Erythroblast (primary cell): ENCODE data around the gene FBN3.

Experiments used
- DNase-seq, 2 experiments: peaks; one replicate each; lab custom pipeline; 2025; lab: John Stamatoyannopoulos, UW
- GATA1 ChIP-seq: IDR thresholded peaks from 2 replicates; pipeline ENCODE4 v1.6.1; 2011; ENCODE audit warnings: low read depth, mild to moderate bottlenecking, control low read depth, low read length, moderate library complexity
- POLR2A ChIP-seq: IDR thresholded peaks from 2 replicates; pipeline ENCODE4 v1.6.1; 2011; ENCODE audit warnings: mild to moderate bottlenecking, low read length

The FBN3 gene

DNA sequence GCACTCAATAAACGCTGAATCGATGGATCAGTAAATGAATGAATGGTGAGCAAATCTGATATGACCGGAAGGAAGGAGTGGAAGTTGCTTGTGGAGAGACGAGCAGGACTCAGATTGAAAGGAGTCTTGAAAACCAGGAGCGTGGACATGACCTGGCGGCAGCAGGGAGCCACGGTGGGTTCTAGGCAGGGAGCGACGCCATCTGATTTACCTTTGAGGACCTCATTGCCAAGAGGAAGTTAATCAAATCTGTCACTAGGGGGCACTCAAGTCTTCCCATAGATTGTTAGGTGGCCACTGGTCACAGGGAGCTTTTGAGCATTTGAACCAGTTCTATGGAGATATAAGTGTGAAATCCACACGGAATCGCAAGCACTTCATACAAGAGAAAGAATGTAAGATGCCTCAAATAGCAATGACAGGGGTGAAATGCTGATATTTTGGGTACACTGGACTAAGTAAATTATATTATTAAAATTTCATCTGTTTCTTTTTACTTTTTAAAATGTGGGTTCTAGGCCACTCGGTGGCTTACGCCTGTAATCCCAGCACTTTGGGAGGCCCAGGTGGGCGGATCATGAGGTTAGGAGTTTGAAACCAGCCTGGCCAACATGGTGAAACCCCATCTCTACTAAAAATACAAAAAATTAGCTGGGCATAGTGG, 9.2 kb upstream of the FBN3 start:
- TF ChIP-seq POLR2A: no peak
- TF ChIP-seq GATA1: no peak
- peak; percentile 74 to 77 for DNase-seq

DNA sequence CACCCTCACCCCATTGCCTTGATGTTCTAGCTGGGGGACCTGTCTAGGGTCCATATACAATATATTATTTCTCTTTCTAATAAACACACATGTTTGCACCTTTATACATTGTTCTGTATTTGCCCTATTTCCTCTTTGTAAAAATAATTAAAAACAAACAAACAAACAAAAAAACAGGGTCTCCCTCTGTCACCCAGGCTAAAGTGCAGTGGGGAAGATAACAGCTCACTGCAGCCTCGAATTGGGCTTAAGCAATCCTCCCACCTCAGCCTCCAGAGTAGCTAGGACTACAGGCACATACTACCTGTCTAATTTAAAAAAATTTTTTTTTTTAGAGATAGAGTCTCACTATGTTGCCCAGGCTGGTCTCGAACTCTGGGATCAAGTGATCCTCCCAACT, 5.9 kb upstream of the FBN3 start:
- TF ChIP-seq GATA1: no peak
- no peak for TF ChIP-seq POLR2A
- no peak for DNase-seq

DNA sequence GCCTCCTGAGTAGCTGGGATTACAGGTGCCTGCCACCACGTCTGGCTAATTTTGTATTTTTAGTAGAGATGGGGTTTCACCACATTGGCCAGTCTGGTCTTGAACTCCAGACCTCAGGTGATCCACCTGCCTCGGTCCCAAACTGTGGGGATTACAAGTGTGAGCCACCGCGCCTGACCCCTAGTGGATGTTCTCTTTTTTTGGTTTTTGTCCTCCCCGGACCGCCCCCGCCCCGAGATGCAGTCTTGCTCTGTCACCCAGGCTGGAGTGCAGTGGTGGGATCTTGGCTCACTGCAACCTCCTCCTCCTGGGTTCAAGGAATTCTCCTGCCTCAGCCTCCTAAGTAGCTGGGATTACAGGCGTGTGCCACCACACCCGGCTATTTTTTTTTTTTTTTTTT, 4.6 kb upstream of the FBN3 start:
- DNase-seq: peak; percentile 10 to 37

DNA sequence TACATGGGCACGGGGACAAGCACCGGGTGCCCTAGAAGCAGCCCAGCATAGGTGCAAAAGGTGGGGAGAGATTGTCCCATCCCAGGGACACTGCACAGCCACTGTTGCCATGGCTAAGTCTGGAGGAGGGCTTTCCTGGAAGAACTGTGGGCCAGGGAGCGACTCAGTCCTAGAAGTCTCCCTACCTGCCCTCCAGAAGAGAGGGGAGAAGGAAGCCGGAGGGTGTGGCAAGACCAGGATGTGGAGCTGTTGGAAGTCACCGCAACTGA, 2.3 kb upstream of the FBN3 start:
- DNase-seq: no peak
- TF ChIP-seq GATA1 (no peak), POLR2A (no peak)

DNA sequence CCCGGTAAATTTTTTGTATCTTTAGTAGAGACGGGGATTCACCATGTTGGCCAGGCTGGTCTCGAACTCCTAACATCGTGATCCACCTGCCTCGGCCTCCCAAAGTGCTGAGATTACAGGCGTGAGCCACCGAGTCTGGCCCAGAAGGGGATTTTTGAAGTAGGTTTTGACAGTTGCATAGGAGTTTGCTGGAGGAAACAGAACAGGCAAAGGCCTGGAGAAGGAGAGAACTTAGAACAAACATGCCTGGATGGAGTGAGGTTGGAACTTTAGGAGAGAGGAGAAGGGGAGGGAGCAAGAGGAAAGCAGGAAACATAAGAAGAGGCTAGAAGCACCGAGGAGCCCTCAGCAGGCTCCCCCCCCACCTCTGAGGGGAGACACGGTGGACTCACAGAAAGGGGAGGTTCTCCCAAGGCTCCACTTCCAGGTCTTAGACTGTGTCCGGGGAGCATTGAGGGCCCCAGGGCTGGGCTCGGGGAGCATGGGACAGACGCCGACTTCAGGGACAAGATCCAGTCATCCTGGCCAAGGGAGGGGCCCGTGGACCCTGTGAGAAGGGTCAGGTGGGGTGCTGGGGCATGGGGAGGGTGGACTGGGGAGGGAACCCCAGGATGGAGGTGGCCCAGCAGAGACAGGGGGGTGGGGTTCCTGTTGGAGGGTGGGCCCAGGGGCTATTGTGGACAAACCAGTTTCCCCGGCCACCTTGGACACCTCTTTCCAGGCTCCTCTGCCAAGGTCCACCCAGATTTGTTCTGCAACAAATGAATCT, 1.8 kb upstream of the FBN3 start:
- TF ChIP-seq POLR2A (no peak), GATA1 (no peak)
- DNase-seq: no peak

DNA sequence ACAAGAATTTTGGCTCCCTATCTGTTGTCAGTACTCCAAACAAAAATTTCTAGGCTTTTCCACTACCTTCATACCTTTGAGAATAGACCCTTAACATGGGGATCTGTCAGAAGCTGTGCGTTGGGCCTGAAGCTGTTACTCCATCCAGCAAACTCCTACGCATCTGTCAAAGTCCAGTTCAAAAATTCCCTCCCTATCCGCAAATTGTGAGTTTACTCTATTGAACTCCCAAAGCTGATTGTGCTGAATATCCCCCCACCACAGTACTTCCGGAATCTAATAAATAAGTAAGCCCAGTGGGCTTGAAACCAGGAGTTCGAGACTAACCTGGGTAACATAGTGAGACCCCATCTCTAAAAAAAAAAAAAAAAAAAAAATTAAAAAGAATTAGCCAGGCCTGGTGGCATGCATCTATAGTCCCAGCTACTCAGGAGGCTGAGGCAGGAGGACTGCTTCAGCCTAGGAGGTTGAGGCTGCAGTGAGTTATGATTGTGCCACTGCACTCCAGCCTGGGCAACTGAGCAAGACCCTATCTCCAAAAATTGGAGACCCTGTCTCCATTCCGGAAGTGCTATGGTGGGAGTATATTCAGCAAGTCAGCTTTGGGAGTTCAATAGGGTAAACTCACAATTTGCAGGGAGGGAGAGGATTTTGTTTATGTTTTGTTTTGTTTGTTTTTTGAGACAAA, 930 bp upstream of the FBN3 start:
- no peak for TF ChIP-seq GATA1
- no peak for TF ChIP-seq POLR2A
- DNase-seq: no peak

DNA sequence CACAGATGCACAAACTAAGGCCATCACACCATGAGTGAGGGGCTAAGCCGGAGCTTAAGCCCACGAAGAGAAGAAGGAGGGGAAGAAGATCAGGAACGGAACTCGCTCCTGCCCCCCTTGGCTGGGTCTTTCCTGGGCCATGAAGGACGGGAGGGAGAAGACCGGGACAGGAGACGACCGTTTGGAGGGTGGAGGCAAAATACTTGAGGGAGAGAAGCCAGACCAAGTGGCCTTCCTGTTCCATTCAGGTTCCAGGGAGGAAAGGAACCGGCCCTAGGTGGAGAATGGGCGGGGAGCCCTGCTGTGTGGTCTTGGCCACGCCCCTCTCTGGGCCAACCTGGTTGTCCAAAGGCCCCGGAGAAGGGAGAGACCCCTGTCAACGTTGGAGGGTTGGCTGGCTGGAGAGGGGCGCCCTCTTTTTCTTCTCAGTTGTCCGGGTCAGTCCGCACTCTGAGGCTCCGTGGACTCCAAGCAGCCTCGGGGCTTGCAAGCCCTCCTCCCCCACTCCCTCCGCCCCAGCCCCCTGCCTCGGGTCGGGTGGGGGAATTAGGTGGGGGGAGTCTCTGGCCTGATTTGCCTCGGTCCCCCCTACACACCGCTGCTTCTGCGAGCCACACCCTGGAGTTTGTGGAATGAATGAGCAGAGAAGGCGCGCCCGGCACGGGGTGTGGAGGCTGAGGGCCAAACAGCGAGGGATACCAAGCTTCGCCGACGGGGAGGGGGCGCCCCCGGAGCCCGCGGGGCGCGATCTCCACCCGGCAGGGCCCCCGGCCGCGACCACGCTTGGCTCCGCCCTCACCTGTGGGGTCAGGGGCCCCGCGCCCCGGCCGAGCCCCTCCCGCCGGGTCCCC, 757 bp downstream of the FBN3 start:
- TF ChIP-seq POLR2A (no peak), GATA1 (no peak)
- no peak for DNase-seq

DNA sequence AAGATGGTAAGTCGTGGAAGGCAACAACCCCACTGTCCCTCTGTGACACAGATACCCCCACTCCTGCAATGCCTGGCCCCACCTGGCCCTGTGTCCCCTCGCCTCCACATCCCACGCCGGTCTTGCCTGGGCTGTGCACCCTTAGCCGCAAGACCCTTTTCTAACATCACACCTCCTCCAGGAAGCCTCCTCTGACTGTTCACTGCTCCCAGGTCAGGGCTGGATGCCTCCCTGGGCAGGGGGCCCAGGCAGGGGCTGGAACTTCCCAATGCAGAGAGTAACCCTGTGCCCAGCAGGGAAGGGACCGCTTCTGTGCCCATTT, 1.3 kb downstream of the FBN3 start:
- DNase-seq: no peak
- TF ChIP-seq GATA1: no peak
- TF ChIP-seq POLR2A: no peak

DNA sequence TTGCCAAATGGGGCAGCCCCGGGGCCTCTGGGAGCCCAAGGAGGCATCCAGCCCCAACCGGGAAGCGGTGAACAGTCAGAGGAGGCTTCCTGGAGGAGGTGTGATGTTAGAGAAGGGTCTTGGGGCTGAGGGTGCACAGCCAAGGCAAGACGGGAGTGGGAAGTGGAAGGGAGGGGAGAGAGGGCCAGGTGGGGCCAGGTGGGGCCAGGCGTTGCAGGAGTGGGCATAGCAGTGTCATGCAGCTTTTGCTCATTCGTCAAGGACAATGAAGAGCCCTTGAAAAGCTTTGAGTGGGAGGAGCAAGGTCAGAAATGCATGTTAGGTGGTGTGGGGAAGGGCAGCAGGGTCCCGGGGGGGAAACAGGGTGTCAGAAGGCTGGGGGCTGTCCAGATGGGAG, 1.8 kb downstream of the FBN3 start:
- TF ChIP-seq GATA1: no peak
- DNase-seq: no peak

DNA sequence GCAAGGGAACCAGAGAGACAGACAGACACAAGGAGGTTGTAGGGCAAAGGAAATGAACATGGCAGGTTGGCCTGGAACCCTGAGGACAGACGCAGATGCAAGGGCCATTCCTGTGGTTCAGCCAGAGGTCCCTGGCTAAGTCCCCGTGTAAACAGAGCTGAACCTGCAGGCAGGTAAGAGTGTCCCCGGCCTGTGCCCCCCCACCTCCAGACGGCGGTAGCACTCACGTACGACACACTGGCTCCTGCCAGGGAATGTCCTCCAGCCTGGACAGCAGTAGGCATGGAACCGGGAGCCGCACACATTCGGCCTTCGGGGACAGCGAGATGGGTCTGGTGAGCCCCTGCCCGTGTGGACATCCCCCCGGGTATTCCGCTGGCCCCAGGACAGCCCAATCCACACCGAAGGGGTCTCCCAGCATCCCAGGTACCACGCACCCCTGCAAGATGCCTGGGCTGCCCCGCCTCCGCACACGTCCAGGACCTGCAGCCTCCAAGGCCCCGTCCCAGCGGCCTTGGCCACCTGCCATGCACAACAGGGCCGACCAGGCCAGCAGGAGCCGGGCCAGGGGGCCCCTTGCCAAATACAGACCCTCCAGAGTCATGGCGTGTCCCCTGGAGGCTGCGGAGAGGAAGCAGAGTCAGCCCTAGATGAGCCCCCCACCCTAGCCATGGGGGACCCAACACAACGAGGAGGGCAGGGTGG, 2.4 kb downstream of the FBN3 start:
- no peak for TF ChIP-seq POLR2A
- no peak for TF ChIP-seq GATA1
- DNase-seq: no peak

DNA sequence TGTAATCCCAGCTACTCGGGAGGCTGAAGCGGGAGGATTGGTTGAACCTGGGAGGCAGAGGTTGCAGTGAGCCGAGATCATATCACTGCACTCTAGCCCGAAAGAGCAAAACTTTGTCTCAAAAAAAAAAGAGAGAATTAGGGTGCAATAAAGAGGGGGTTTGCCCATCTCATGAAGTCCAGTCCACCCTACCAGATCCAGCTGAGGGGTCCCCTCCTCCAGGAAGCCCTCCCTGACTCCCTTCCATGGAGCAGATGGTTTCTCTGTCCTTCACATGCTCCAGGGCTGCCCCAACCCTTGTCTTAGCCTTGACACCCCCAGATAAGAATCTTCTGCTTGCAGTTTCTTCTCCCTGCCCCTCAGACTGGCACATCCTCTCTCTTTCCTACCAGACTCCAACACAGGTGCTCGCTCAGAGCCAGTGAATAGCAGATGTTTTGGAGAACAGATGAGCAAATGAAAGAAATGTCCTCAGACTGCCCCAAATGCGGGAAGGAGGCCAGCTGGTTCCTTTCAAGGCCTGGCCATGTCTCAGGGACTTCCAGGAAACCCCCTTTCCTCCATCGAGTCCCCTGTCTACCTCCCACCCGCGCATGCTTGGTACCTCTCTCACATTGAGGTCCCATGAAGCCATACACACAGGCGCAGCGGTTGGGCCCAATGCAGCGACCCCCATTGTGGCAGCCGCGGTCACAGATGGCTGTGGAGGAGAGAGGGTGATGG, 5.0 kb downstream of the FBN3 start:
- no peak for TF ChIP-seq POLR2A
- no peak for TF ChIP-seq GATA1
- no peak for DNase-seq

DNA sequence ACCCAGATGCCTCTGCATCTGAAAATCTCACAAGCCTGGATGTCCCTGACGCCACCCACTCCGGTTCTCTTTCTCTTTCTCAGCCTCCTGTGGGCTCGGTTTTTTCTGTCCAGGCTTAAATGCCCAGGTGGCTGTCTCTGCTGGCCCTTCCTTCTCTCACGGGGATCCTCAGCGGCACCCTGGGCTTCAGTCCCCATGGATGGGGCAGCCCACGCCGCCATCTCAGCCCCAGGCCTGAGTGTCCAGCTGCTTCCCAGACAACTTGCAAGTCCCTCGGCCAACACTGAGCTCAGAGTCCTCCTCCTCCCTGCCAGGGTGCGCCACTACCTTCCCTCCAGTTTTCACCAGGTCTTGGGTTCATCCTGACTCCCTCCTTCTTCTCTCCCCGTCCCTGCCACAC, 6.4 kb downstream of the FBN3 start:
- DNase-seq: no peak
- TF ChIP-seq POLR2A (no peak), GATA1 (no peak)

DNA sequence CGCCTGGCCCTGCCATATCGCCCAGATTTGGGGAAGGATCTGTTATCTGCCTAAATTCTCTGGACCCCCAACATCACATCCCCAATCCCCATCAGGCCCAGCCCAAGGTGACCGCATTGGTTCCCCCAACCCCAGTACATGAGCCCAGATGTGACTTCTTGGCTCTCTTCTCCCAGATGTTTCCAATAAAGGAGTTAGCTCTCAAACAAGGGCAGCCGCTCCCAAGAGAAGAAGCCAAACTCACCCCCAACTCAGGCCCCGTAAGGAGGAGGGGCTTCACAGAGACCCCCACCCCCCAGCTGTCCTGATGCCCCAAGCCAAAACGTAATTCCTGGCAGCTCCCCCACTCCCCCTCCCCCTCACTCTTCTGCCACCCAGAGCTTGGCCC, 6.9 kb downstream of the FBN3 start:
- TF ChIP-seq GATA1 (no peak), POLR2A (no peak)
- no peak for DNase-seq
